ENCODE data around the gene SLC22A1.

DNA sequence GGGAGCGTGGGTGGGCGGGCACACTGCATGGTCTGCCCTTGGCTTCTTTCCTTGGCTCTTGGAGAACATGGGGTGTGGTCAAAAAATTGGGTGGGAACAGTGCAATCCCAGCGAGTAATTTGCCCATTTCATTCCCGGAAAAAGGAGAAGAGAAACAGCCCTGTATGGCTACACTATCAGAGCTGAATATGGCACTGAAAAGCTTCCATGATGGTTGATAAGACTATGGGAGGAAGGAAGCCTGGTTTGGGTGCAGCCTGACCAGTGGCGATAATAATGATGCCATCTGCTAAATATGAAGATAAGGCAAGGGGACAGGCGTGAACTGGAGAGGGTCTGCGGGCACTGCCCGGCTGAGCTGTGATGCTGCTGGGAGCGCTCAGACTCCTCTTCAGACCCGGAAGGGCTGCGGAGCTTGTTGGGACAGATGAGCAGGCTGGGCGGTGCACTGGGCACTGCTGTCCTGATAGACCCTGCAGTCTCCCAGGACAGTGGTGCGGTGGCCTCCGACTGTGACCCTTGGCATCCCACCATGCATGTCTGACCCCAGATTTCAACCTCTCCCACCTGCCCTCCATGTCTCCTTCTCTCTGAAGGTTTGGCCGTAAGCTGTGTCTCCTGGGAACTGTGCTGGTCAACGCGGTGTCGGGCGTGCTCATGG lies 10.2 kb downstream of the SLC22A1 start:
- TF ChIP-seq CTCF (IDR thresholded peaks at IDR 0.05) (no peak), EZH2 (IDR thresholded peaks at IDR 0.05; ENCODE audit: borderline replicate concordance, insufficient read depth, low read depth, low read length, poor library complexity, severe bottlenecking) (no peak)

All from B cell (primary cell).